Sigmoid colon (tissue), 7 donors: ENCODE data around the gene P2RY8. TPM values are rescaled to one million over a fixed set of nuclear protein-coding genes. Genes with fewer than 3 reads are reported as not detected.

Experiments used
- DNase-seq: peaks from one replicate; pipeline ENCODE4 v3.0.0-alpha.2; 2019
- H3K27ac ChIP-seq, 4 donors: fragments of 200-600 bp; sonication (generic); one replicate each; pipeline ENCODE4 v1.5.1; 2016 to 2019; ENCODE audit warnings: mild to moderate bottlenecking in 1 of 4
- H3K27me3 ChIP-seq, 3 donors: fragments of 200-600 bp; sonication (generic); one replicate each; pipeline ENCODE4 v1.5.1; 2019; ENCODE audit warnings: mild to moderate bottlenecking in 1 of 3
- H3K36me3 ChIP-seq, 4 donors: fragments of 200-600 bp; sonication (generic); one replicate each; pipeline ENCODE4 v1.5.1; 2016 to 2019
- H3K4me1 ChIP-seq, 4 donors: fragments of 200-600 bp; sonication (generic); one replicate each; pipeline ENCODE4 v1.5.1; 2017 to 2019
- H3K4me3 ChIP-seq, 4 donors: fragments of 200-600 bp; sonication (generic); one replicate each; pipeline ENCODE4 v1.5.1; 2017 to 2019; ENCODE audit warnings: mild to moderate bottlenecking in 2 of 4, moderate library complexity in 1 of 4
- H3K9me3 ChIP-seq, 4 donors: fragments of 200-600 bp in 3 of 4; sonication (generic) in 3 of 4; one replicate each; pipeline versions ENCODE4 v1.5.1 to v1.6.1; 2013 to 2019
- CTCF ChIP-seq, 4 experiments: fragments of 450-650 bp in 3 of 4; fragments of 200-600 bp in 1 of 4; IDR thresholded peaks; one replicate each; pipeline ENCODE4 v1.5.1; 2016 to 2019; ENCODE audit warnings: antibody characterized with exemption in 4 of 4, mild to moderate bottlenecking in 3 of 4, moderate library complexity in 2 of 4
- EP300 ChIP-seq, 4 donors: sonication (generic); formaldehyde crosslinking; IDR thresholded peaks; one replicate each; pipeline ENCODE4 v1.6.1; 2017; ENCODE audit warnings: antibody characterized with exemption in 4 of 4
- POLR2A ChIP-seq, 2 donors: fragments of 450-650 bp; IDR thresholded peaks; one replicate each; pipeline ENCODE4 v1.6.1; 2016; ENCODE audit warnings: antibody characterized with exemption in 2 of 2, mild to moderate bottlenecking in 2 of 2, moderate library complexity in 2 of 2
- POLR2AphosphoS5 ChIP-seq, 4 donors: sonication (generic); formaldehyde crosslinking; IDR thresholded peaks; one replicate each; pipeline ENCODE4 v1.6.1; 2017; ENCODE audit warnings: antibody characterized with exemption in 4 of 4
- WGBS, 2 donors: extraction: QIAGEN DNeasy Blood & Tissue Kit; methylation state at CpG; one replicate each; pipeline ENCODE4 v1.1.7; 2013; 5-methylcytosine and 5-hydroxymethylcytosine counted together
- intact Hi-C: fragments of 100-400 bp; cut with DNase I; formaldehyde crosslinking; loops from one replicate; pipeline ENCODE4 v1.15.1; 2023
- polyA plus RNA-seq, 3 donors: library from polyadenylated mRNA; stranded (reverse); fragments of 200-250 nt; gene quantifications; one replicate each; pipeline ENCODE4 v1.2.3, GENCODE V29; 2013
- total RNA-seq, 4 donors: library from RNA; depleted of rRNA; stranded (reverse); fragments of >200 nt; gene quantifications; one replicate each; pipeline ENCODE4 v1.1.0, GENCODE V29; 2016
- donor health status: healthy with polysubstance abuse.
- donor health status: Bipolar disorder and iron deficiency.
- donor health status: healthy.

P2RY8 gene
- total and polyA plus RNA-seq, 7 donors = 0.28 to 15.0 (median 0.87) TPM; not detected in 1

DNA sequence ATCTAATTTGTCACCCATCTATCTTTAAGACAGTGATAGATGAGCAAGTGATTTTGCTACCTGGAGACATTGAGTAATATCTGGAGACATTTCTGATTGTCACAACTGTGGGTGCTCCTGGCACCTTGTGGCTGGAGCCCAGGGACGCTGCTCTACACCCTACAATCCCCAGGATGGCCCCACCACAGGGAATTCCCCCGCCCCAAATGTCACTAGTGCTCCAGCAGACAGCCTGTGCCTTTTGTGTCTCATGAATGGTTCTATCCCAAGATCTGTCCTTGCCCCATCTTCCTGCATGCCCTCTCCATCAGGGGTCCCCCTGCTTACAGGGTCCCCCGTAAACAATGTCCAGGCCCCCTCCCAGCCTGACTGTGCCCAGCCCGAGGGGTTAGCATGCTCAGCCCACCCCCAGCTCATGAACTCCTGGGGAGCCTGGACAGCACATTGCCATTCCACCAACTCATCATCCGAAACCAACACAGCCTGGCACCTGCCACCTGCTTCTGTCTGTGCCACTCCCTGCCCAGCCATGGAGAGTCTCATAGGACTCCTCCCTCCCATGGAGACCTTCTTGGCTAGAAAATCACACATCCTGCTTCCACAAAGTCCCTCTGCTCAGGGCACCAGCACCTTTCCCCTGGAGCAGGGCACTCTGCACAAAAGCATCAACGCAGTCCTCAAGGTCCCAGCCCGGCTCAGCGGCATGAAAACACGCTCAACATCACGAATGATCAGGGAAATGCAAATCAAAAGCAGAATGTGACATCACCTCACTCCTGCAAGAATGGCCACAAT lies 5.7 kb downstream of the P2RY8 start:
- Histone ChIP-seq H3K27ac (no peak overlapping the region), H3K9me3 (no peaks in the 10 kb centered on the region), H3K4me3 (no peak overlapping the region), H3K4me1 (no peaks in the 10 kb centered on the region), H3K36me3 (no peaks in the 10 kb centered on the region), H3K27me3 (peaks cover 0 to 14% (median 7%) of the 10 kb centered on the region in 3 donors)
- intact Hi-C loops = no loop called here
- peak; percentile 24 for DNase-seq
- WGBS, 2 donors = 79 to 86% methylated on average over 10 of the region's 10 CpGs
- no peak for TF ChIP-seq EP300 (IDR thresholded peaks at IDR 0.05)
- TF ChIP-seq CTCF (IDR thresholded peaks at IDR 0.05) = no peak
- no peak for TF ChIP-seq POLR2A (IDR thresholded peaks at IDR 0.05)
- no peak for TF ChIP-seq POLR2AphosphoS5 (IDR thresholded peaks at IDR 0.05)

DNA sequence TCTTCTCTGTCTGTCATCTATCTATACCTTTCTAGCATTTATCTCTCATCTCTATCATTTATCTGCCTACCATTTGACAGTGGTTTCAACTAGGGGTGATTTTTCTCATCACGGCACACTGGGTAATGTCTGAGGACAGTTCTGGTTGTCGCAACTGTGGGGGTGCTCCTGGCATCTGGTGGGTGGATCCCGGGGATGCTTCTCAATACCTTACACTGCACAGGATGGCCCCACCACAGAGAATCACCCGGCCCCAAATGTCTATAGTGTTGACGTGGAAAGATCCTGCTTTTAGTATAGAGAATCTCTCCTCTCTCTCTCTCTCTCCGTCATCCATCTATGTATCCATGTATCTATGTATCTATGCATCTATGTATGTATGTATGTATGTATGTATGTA lies 7.2 kb downstream of the P2RY8 start:
- no peaks in the 10 kb centered on the region for H3K36me3 ChIP-seq
- H3K9me3 ChIP-seq = no peaks in the 10 kb centered on the region
- no peak overlapping the region for H3K27ac ChIP-seq
- no peak for DNase-seq
- no peak overlapping the region for H3K4me3 ChIP-seq
- peaks cover 0 to 14% (median 6%) of the 10 kb centered on the region in 3 donors for H3K27me3 ChIP-seq
- TF ChIP-seq CTCF (IDR thresholded peaks at IDR 0.05) = no peak
- TF ChIP-seq EP300 (IDR thresholded peaks at IDR 0.05) = no peak
- TF ChIP-seq POLR2A (IDR thresholded peaks at IDR 0.05) = no peak
- no peak for TF ChIP-seq POLR2AphosphoS5 (IDR thresholded peaks at IDR 0.05)
- 84 to 91% methylated on average over 6 of the region's 6 CpGs for WGBS, 2 donors
- no peaks in the 10 kb centered on the region for H3K4me1 ChIP-seq
- intact Hi-C loops = no loop called here

- H3K9me3 ChIP-seq = no peaks in the 10 kb centered on the region
- 63 to 78% methylated on average over 2 of the region's 2 CpGs for WGBS, 2 donors
- no peak overlapping the region for H3K27ac ChIP-seq
- no peak for DNase-seq
- intact Hi-C loops = no loop called here
- H3K4me3 ChIP-seq = no peak overlapping the region
- TF ChIP-seq EP300 (IDR thresholded peaks at IDR 0.05) (no peak), POLR2AphosphoS5 (IDR thresholded peaks at IDR 0.05) (no peak), CTCF (IDR thresholded peaks at IDR 0.05) (no peak), POLR2A (IDR thresholded peaks at IDR 0.05) (no peak)
- peaks cover 0 to 10% (median 2%) of the 10 kb centered on the region in 3 donors for H3K27me3 ChIP-seq
- no peaks in the 10 kb centered on the region for H3K36me3 ChIP-seq
- no peaks in the 10 kb centered on the region for H3K4me1 ChIP-seq
Observed at GRCh38 chrX:1529328-1529727, 7.7 kb downstream of the P2RY8 start.

DNA sequence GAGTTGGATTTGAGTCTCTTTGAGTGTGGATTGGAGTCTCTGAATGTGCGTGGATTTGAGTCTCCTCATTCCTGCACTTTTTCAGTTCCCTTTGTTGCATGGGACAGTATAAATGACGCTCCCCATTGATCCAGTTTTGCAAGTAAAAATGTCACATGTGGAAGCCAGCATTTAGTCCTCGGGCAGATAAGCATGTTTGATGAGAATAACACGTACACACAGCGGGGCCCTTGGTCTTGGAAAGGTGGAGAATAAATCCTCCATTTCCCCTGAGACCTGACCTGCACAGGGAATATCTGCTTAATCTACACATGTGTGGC lies 8.1 kb downstream of the P2RY8 start:
- TF ChIP-seq EP300 (IDR thresholded peaks at IDR 0.05) = no peak
- TF ChIP-seq POLR2AphosphoS5 (IDR thresholded peaks at IDR 0.05) = no peak
- no peak for TF ChIP-seq POLR2A (IDR thresholded peaks at IDR 0.05)
- TF ChIP-seq CTCF (IDR thresholded peaks at IDR 0.05) = no peak
- H3K9me3 ChIP-seq = no peaks in the 10 kb centered on the region
- H3K4me3 ChIP-seq = no peak overlapping the region
- H3K4me1 ChIP-seq = no peaks in the 10 kb centered on the region
- WGBS, 2 donors = 77% methylated on average over 5 of the region's 5 CpGs
- peaks cover 0 to 8% (median 0%) of the 10 kb centered on the region in 3 donors for H3K27me3 ChIP-seq
- no peak overlapping the region for H3K27ac ChIP-seq
- no peak for DNase-seq
- H3K36me3 ChIP-seq = no peaks in the 10 kb centered on the region
- intact Hi-C loops = no loop called here
